ENCODE data around the gene MYH11.
"Not testable (repeated sequence)": the region's sequence is repeated elsewhere in the genome, so short reads cannot be mapped to it uniquely, and the experiment has no call there.

The MYH11 gene

DNA sequence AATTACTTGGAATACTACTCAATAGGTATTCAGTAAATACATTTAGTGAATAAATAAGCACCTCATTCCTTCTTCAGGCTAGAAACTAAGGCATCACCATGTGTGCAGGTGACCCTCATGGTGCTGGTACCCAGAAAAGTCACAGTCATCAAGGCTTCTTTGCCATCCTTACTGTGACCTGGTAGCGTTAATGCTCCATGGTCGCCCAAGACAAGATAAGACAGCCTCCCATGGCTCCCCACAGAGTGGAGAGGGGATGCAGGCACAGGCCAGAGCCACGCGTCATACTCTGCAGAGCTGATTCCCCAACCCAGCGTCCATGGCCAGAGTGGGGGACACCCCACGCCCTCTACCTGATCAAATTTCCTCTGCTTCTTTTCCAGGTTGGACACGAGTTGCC lies 133.0 kb downstream of the MYH11 start:
- DNase-seq (ENCODE audit: low spot score) = no peak
- FAIRE-seq = no peak

DNA sequence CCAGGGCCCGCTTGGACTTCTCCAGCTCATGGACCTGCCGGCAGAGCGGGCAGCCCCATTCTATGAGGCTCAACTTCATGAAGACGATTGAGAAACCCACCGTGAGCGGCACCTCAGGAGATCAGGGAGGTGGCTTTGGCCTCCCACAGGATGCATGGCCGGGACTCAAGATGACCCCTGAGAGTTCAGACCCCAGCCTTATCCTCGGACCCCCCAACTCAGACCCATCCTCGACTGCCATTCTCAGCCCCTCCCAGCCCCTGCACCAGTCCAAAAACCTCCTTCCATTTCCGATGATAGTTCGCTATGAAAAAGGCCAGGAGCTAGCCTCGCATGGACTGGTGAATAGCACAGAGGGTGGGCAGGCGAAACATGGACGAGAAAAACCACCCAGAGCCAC lies 135.8 kb downstream of the MYH11 start:
- no peak for FAIRE-seq
- no peak for DNase-seq (ENCODE audit: low spot score)

- FAIRE-seq = no peak
- no peak for DNase-seq (ENCODE audit: low spot score)
Observed at GRCh38 chr16:15716694-15717447, 140.0 kb downstream of the MYH11 start.

- no peak for FAIRE-seq
- DNase-seq (ENCODE audit: low spot score) = no peak
Observed at GRCh38 chr16:15715221-15715620, 141.6 kb downstream of the MYH11 start.

GRCh38 chr16:15714393-15715172 lies 142.2 kb downstream of the MYH11 start:
- no peak for FAIRE-seq

GRCh38 chr16:15708997-15709396 lies 147.8 kb downstream of the MYH11 start:
- no peak for FAIRE-seq
- DNase-seq (ENCODE audit: low spot score) = no peak

More at GRCh38 chr16:15714393-15715172, 142.2 kb downstream of the MYH11 start:
- no peak for DNase-seq (ENCODE audit: low spot score)

DNA sequence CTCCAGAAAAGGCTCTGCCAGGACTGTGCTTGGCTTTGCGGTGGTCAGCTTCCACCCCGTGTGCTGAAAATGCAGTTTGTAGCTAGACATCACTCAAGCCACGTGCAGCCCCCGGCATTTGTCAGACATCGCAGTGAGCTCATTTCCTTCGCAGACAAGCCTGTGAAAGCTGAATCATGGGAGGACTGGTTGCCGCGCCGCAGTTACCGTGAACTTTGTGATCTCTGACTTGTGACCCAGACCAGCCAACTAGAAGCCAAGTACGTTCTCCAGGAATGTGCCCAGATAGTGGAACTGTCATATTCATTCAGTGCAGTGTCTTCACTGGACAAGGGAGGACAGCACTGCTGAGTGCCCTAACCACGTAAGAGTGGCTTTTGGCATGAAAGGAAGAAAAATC lies 148.7 kb downstream of the MYH11 start:
- FAIRE-seq = no peak
- DNase-seq (ENCODE audit: low spot score) = no peak

DNA sequence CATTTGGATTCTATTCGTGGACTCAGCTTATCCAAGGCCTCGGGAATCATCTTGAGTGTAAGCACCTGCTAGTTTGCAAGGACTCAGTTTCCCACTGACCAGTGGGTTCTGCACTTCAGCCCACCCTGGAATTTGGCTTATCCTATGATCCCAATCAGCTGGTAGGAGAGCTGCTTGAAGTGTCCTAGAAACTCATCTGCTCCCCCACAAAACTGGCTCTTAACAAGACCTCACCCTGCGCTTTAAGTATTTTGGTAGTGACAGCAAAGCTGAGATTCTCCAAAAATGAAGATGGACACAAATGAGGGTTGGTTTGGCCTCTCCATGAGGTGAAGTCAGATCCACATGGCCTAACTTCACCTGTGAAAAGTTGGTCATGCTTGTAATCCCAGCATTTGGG lies 149.5 kb downstream of the MYH11 start:
- DNase-seq (ENCODE audit: low spot score) (no peak), FAIRE-seq (no peak)

DNA sequence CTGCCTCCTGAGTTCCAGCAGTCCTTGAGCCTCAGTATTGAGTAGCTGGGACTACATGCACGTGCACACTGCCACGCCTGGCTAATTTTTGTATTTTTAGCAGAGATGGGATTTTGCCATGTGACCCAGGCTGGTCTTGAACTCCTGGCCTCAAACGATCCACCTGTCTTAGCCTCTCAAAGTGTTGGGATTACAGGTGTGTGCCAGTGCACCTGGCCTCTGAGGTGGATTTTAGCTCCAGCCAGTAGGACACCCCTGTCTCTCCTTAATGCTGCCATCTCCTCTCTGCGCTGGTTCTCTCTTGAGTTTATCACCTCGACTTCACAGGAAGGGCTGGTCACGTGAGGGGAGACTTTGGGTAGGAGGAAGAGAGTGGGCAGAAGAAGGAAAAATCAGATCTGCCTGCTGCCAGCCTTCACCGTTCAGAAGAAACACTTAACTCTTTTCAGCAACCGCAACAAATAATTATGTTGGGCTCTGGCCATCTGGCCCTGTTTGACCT lies 151.7 kb downstream of the MYH11 start:
- DNase-seq (ENCODE audit: low spot score) (no peak), FAIRE-seq (no peak)

DNA sequence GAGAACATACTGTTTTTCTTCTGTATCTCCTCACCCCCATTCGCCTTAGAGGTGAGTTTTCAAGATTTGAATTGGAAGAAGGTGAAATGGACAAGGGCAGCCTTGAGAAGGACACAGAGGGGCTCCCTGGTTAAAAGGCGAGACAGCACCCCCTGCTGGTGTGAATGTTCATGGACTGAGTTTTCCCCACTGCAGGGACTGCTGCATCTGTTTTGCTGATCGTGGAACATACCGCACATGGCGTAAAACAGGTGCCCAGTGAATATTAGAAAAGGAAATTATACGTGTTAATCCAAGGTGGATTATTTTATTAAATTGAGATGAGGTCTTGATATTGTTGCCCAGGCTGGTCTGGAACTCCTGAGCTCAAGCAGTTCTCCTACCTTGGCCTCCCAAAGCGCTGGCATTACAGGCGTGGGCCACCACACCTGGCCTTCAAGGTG lies 152.3 kb downstream of the MYH11 start:
- FAIRE-seq (no peak), DNase-seq (ENCODE audit: low spot score) (peak; percentile 62)

GRCh38 chr16:15703029-15703736 lies 153.6 kb downstream of the MYH11 start:
- DNase-seq (ENCODE audit: low spot score) = no peak
- no peak for FAIRE-seq

DNA sequence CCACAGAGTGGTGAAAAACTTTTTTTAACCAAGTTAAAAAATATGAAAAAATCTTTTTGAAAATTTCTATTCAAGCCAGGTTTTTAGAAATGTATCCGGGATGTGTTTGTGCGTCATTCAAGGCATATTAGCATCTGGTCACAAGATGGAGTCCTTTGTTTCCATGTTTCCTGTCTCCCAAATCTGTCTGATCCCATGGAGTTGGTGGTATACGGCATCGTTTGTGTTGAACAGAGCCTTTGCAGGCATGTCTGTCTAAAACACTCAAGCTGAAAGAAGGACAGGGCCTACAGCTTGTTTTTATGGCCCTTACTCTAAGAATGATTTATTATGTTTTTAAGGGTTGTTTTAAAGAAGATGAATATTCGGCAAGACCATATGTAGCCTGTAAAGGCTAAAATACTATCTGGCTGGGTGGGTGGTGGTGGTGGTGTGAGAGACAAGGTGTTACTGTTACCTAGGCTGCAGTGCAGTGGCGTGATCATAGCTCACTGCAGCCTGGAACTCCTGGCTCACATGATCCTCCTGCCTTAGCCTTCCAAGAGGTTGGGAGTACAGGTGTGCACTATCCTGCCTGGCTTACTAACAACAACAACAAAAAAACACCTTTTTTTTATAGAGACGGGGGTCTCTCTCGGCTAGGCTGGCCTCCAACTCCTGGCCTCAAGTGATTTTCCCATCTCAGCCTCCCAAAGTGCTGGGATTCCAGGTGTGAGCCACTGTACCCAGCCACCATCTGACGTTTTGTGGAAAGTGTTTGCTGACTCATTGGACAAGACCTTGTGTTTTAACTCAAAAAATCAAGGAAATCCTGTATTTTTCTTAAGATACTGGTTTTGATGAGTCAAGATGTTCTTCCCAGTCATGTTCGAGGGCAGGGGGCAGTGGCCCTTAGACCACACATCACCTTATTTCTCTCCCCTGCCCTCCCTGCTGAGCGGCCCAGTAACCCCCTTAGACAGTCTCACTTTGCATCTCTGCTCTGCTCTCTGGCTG lies 154.6 kb downstream of the MYH11 start:
- DNase-seq (ENCODE audit: low spot score) (no peak), FAIRE-seq (no peak)

DNA sequence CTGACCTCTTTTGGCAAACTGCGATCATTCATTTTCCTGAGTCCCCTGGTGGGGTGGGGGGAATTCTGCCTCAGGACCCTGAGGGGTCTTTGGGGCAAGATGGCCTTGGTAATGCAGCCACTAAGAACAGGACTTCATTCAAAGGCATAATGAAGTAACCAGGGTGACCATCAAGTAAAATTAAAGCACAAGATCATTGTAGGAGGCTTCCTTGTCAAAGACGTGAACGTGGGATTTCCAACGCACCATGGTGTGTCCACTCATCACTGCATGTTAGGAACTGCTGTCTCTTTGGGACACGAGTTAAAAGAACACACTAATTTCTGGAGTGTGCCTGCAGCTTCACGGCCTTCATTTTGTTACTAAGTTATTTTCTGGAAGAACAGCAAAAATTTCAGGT lies 155.5 kb downstream of the MYH11 start:
- no peak for DNase-seq (ENCODE audit: low spot score)
- no peak for FAIRE-seq

DNA sequence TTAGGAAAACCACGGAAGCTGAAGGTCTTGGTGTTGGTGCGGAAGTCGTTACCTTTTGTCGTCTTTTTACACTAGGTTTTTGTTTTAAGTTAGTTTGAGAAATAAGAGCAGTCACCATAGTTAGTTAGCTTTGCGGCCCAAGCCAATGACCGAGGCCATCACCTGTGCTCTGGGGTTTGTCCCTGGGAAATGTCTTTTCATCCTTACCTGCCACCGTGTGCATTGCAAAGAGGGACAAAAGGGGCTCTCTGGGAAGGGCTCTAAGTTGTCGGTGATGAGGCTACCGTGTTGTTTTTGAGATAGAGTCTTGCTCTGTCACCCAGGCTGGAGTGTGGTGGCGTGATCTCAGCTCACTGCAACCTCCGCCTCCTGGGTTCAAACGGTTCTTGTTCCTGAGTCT lies 157.0 kb downstream of the MYH11 start:
- FAIRE-seq = no peak
- DNase-seq (ENCODE audit: low spot score) = no peak

DNA sequence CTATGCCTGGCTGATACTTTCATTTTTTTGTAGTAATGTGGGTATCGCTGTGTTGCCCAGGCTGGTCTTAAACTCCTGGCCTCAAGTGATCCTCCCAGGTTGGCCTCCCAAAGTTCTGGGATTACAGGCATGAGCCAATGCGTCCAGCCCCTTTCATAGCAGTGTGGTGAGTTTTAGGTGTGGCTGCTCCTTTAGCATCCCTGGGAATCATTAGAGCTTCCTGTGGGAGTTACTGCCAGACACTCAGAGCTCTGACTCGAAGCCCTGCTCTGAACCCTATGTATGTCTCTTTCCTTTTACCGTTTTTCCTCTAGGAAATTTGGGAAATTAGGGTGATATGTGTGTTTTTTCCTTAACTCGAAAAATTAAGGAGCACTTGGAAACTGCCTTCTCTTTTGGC lies 162.3 kb downstream of the MYH11 start:
- DNase-seq (ENCODE audit: low spot score) = no peak
- FAIRE-seq = no peak

- DNase-seq (ENCODE audit: low spot score); FAIRE-seq: not testable (repeated sequence)
Observed at GRCh38 chr16:15692508-15692907, 164.3 kb downstream of the MYH11 start.

GRCh38 chr16:15691046-15691445 lies 165.8 kb downstream of the MYH11 start:
- FAIRE-seq (no peak), DNase-seq (ENCODE audit: low spot score) (no peak)

- FAIRE-seq = no peak
- DNase-seq (ENCODE audit: low spot score) = no peak
Observed at GRCh38 chr16:15690296-15690695, 166.5 kb downstream of the MYH11 start.

GRCh38 chr16:15689290-15689689 lies 167.5 kb downstream of the MYH11 start:
- FAIRE-seq (no peak), DNase-seq (ENCODE audit: low spot score) (no peak)

- FAIRE-seq = no peak
- DNase-seq (ENCODE audit: low spot score) = no peak
Observed at GRCh38 chr16:15686287-15686686, 170.5 kb downstream of the MYH11 start.

DNA sequence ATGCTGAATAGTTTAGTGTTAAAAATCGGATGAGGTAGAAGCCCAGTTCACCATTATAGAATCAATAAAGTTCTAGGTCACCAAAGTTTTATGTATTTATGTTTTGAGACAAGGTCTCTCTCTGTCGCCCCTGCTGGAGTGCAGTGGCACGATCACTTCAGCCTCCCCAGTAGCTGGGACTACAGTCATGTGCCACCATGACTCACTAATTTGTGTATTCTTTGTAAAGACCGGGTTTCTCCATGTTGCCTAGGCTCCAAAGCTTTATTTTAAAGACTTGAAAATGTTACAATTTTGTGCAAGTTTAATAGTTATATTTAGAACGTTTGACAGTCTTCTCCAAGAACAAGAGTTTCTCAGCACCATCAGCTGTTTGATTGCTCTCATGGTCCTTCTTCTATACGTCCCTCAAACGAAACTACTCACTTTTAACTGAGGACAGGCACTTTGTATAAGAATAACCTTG lies 174.7 kb downstream of the MYH11 start:
- peak; percentile 24 for DNase-seq (ENCODE audit: low spot score)
- no peak for FAIRE-seq

Measured in urothelium cell line (cell line).